OCI-LY7 (cell line): ENCODE data around the gene ZNF821.

Experiments
- EZH2phosphoT487 ChIP-seq: fragments of 200-600 bp; sonication (generic); IDR thresholded peaks from 2 replicates; pipeline ENCODE4 v1.6.1; 2018; ENCODE audit warnings: low read depth, borderline replicate concordance, mild to moderate bottlenecking, mixed run types, antibody characterized with exemption, low read length, moderate library complexity, mixed read lengths
- TF ChIP-seq, protein P1 (sequence below): fragments of 200-600 bp; sonication (generic); conservative IDR thresholded peaks from 2 replicates; pipeline ENCODE4 v1.5.1; 2014; ENCODE audit warnings: mild to moderate bottlenecking, antibody characterized with exemption, low read length, moderate library complexity, mixed read lengths

DNA sequence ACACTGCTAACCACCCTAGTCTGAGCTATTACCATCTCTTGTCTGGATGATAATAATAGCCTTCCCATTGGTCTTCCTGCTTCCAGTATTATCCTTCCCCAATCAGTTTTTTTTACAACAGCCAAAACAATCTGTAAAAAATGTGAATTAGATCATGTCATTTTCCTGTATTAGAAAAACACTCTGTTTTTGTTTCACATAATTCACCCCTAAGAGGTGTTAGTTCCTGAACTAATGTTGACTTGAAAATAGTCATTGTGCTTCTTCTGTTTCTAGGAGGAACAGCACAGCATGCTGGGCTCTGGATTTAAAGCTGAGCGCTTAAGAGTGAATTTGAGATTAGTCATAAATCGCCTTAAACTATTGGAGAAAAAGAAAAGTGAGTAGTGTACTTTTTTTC, 31.4 kb upstream of the ZNF821 start:
- TF ChIP-seq EZH2phosphoT487, result no peak
- TF ChIP-seq, protein P1, sequence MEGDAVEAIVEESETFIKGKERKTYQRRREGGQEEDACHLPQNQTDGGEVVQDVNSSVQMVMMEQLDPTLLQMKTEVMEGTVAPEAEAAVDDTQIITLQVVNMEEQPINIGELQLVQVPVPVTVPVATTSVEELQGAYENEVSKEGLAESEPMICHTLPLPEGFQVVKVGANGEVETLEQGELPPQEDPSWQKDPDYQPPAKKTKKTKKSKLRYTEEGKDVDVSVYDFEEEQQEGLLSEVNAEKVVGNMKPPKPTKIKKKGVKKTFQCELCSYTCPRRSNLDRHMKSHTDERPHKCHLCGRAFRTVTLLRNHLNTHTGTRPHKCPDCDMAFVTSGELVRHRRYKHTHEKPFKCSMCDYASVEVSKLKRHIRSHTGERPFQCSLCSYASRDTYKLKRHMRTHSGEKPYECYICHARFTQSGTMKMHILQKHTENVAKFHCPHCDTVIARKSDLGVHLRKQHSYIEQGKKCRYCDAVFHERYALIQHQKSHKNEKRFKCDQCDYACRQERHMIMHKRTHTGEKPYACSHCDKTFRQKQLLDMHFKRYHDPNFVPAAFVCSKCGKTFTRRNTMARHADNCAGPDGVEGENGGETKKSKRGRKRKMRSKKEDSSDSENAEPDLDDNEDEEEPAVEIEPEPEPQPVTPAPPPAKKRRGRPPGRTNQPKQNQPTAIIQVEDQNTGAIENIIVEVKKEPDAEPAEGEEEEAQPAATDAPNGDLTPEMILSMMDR, result no peak
